ENCODE data around the gene TPST1. TPM values are rescaled to one million over a fixed set of nuclear protein-coding genes. Genes with fewer than 3 reads are reported as not detected.

TPST1 gene
- total RNA-seq, 1 experiment from 2014 or later: 15.9 TPM

GRCh38 chr7:66258409-66258808 lies 53.3 kb downstream of the TPST1 start:
- no peak for TF ChIP-seq CTCF (conservative IDR thresholded peaks at IDR 0.05)
- Mint-ChIP-seq H3K27ac (peak overlapping the region in 1 of 3 experiments; percentile 41; a peak in 2 of 7 replicates), H3K4me3 (no peak overlapping the region), H3K9me3 (peaks cover 1 to 2% of the 10 kb centered on the region in 2 experiments; a peak in 2 of 5 replicates), H3K36me3 (ENCODE audit: insufficient read depth in 1 of 3, low read depth in 3 of 3) (peaks cover 0 to 2% (median 1%) of the 10 kb centered on the region in 3 experiments; a peak in 4 of 7 replicates), H3K27me3 (ENCODE audit: low read depth) (no peaks in the 10 kb centered on the region), H3K4me1 (peaks cover 14 to 15% of the 10 kb centered on the region in 2 experiments)
- no peak overlapping the region for H3K4ac ChIP-seq (ENCODE audit: low read depth, low read length)
- H3K79me2 ChIP-seq (ENCODE audit: insufficient read depth, low read length): no peaks in the 10 kb centered on the region
- H3K23me2 ChIP-seq (ENCODE audit: insufficient read length, low read depth, low read length, poor library complexity, severe bottlenecking): no peaks in the 10 kb centered on the region
- no peak overlapping the region for H3K14ac ChIP-seq (ENCODE audit: insufficient read depth, low read length)
- H2AFZ ChIP-seq (ENCODE audit: low read length): no peak overlapping the region
- no peaks in the 10 kb centered on the region for H3K27me3 ChIP-seq (ENCODE audit: insufficient read depth, low read length)
- H4K91ac ChIP-seq (ENCODE audit: insufficient read length, low read depth, low read length): no peak overlapping the region
- no peak overlapping the region for H3K4me2 ChIP-seq (ENCODE audit: insufficient read depth, insufficient read length, low read length)
- H3K9ac ChIP-seq (ENCODE audit: extremely low read depth, insufficient read length, low read length): no peak overlapping the region
- H4K5ac ChIP-seq (ENCODE audit: insufficient read length, low read depth, low read length): no peak overlapping the region
- no peak overlapping the region for H2BK20ac ChIP-seq (ENCODE audit: low read depth, low read length, poor library complexity, severe bottlenecking)
- no peaks in the 10 kb centered on the region for H3K9me3 ChIP-seq (ENCODE audit: control insufficient read depth, low read depth, low read length)
- H3K4me1 ChIP-seq (ENCODE audit: insufficient read depth, low read length): 0 out of 2 replicates have a peak, but pooled peaks cover 3% of the 10 kb centered on the region
- no peak overlapping the region for H3K23ac ChIP-seq (ENCODE audit: insufficient read length, low read depth, low read length)
- H3K79me1 ChIP-seq (ENCODE audit: insufficient read depth, low read depth, low read length, poor library complexity, severe bottlenecking): no peaks in the 10 kb centered on the region
- no peaks in the 10 kb centered on the region for H4K20me1 ChIP-seq (ENCODE audit: control insufficient read depth, insufficient read depth, insufficient read length)
- no peak overlapping the region for H3T11ph ChIP-seq (ENCODE audit: low read length)
- H3K56ac ChIP-seq (ENCODE audit: insufficient read length, low read depth, low read length): no peak overlapping the region
- no peak overlapping the region for H2AK5ac ChIP-seq (ENCODE audit: insufficient read length, low read length)
- no peak overlapping the region for H3K27ac ChIP-seq (ENCODE audit: insufficient read length, low read depth, low read length)
- whole genome bisulfite sequencing (ENCODE audit: extremely low coverage, insufficient read length, low lambda C conversion rate): no CpG with 5 or more reads among the region's 5 CpGs
- DNase-seq: no peak
- no peak overlapping the region for H3K18ac ChIP-seq (ENCODE audit: insufficient read length, low read depth, low read length)
- no peak overlapping the region for H4K8ac ChIP-seq (replicated peaks; ENCODE audit: insufficient read length, low read depth, low read length)
- H2BK120ac ChIP-seq (ENCODE audit: low read depth, low read length, poor library complexity, severe bottlenecking): no peak overlapping the region
- no peak overlapping the region for H2BK12ac ChIP-seq (ENCODE audit: insufficient read length, low read depth, low read length)
- no peak overlapping the region for H2BK5ac ChIP-seq (ENCODE audit: insufficient read length, low read length)
- no peak overlapping the region for H2BK15ac ChIP-seq (ENCODE audit: low read depth, low read length)
